Renal cortical epithelial cell (primary cell): ENCODE results near the gene KIF4A. TPM values are rescaled to one million over a fixed set of nuclear protein-coding genes. Genes with fewer than 3 reads are reported as not detected.

Experiments used
- DNase-seq: peaks from one replicate; pipeline ENCODE4 v3.0.0-alpha.2; 2011; ENCODE audit warnings: low read depth
- total RNA-seq: library from RNA; depleted of rRNA; stranded (reverse); fragments of >200 nt; gene quantifications from 2 replicates; pipeline ENCODE4 v1.2.3, GENCODE V29; 2014

KIF4A gene
- total RNA-seq, 1 donor from 2014 or later: 0.80 TPM

- no peak for DNase-seq
These were observed 149.1 kb downstream of the KIF4A start for GRCh38 chrX:70439016-70439415.

- DNase-seq: no peak
These were observed 152.3 kb downstream of the KIF4A start for GRCh38 chrX:70442224-70442623.

- DNase-seq: no peak
These were observed 154.5 kb downstream of the KIF4A start, which contains the start of gene DLG3 for GRCh38 chrX:70444326-70444945. Gene DLG3 (plus strand): TSS chrX:70444835. CDS start chrX:70445202, 367 bp downstream.

- DNase-seq: no peak
These were observed 155.2 kb downstream of the KIF4A start for GRCh38 chrX:70444946-70445656.

DNA sequence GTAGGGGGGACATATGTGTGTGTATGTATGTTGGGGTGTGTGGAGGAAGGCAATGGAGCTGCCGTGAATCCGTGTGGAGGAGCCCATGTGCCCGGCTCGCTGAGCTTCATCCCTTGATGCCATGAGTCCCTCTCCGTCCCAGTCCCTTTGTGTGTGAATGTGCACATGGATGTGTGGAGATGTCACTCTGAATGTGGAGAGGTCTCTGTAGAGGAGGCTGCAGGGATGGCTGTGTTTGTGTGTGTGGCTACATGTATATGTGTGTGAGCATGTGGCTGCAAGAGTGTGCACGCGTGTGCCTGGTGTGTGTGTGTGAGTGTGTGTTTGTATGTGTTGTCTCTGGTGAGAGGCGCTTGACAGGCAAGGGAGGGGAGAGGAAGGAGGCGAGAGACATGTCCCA is 156.0 kb downstream of the KIF4A start:
- DNase-seq: no peak

DNA sequence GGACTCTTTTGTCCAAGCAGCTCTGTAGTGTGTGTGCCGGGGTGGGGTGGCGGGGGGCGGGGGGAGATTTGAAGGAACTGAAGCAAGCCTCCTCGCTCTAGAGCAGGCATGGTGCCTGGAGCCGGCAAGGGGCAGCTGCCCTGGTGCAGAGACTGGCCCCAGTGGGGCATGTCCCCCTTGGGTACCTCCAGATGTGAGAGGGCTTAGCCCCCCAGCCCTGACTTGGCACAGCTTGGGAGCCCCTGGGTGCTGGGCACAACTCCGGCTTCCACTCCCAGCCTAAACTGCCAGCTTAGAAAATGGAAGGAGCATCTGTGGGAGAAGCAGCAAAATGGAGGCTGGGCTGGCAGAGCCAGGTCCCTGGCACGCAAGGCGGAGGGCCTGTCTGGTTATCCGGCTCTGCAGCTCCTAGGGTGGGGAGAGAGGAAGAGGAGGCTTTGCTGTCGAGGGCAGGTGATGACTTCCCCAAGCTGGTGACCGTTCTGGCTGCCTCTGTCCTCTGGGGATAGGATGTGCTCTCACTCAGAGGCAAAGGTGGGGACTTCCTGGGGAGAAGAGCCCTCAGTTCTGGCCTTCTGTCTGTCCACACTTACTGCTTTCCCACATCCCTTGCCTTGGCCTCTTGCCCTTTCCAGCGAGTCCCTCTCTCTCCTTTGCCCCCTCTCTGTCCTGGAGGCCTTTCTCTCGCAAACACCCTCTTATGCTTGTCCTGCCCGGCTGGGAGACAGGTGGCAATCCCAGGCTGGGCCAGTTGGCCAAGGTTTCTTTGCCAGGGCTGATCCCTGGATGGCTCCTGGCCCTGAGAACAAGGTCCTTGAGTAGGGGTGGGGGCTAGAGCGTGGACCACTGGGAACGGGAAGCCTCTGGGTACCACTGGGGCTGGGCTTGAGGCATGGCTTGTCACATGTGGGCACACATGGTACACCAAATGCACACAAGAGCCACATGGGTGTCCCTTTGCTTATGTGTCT is 156.8 kb downstream of the KIF4A start:
- DNase-seq: no peak

- no peak for DNase-seq
These were observed 159.6 kb downstream of the KIF4A start for GRCh38 chrX:70449457-70449966.

DNA sequence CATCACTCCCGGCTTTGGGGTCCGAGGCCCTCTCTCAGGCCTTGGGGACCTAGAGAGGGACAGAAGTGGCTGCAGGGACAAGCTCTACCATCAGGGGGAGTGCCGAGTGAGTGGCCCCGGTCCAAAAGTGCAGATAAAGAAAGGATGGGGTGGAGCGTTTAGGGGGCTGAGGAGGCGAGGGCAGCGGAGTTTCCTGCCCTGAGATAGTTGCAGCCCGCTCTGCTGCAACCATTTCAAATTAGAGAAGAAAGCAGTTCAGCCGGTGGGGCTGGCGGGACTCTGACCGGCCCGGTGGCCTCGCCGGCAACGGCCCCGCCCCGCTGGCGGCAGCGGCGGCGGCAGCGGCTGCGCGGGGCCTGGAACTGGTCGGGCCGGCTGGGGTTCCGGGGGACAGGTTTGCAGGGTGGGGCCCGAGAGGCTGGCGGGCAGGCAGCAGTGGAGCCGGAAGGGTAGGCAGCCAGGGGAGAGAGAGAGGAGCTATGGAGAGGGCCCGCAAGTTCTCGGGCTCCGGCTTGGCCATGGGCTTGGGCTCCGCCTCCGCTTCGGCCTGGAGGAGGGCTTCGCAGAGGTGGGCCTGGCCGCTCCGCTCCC is 162.3 kb downstream of the KIF4A start:
- no peak for DNase-seq

GRCh38 chrX:70453024-70453618 is 163.2 kb downstream of the KIF4A start:
- DNase-seq: no peak

GRCh38 chrX:70454441-70455365 is 164.8 kb downstream of the KIF4A start:
- peak; percentile 73 for DNase-seq

GRCh38 chrX:70455366-70456202 is 165.7 kb downstream of the KIF4A start:
- peak; percentile 17 for DNase-seq

- no peak for DNase-seq
These were observed 166.4 kb downstream of the KIF4A start for GRCh38 chrX:70456256-70456655.

DNA sequence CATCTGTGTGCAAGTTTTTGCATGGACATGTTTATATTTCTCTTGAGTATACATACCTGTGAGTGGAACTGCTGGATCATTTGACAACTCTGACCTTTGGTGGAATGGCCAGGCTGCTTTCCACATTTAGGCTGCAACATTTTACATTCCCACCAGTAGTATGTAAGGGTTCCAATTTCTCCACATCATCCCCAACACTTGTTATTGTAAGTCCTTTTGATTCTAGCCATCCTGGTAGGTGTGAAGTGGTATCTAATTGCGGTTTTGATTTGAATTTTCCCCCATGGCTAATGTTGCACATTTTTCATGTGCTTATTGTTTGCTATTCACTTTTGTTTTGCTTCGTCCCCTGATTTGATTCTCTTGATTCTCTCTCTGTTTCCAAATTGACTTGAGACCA is 171.1 kb downstream of the KIF4A start:
- no peak for DNase-seq

- DNase-seq: no peak
These were observed 174.1 kb downstream of the KIF4A start for GRCh38 chrX:70464051-70464450.

DNA sequence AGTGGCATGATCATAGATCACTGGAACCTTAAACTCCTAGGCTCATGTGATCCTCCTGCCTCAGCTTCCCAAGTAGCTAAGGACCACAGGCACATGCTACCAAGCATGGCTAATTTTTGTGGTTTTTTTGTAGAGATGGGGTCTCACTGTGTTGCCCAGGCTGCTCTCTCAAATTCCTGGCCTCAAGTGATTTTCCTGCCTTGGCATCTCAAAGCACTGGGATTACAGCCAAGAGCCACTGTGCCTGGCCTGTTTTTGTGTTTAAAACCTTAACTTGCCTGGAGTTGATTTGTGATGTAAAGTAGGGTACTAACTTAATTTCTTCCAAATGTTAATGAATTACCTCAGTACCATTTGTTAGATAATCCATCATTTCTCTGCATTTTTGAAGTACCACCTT is 177.1 kb downstream of the KIF4A start:
- DNase-seq: no peak

GRCh38 chrX:70468709-70469108 is 178.8 kb downstream of the KIF4A start:
- no peak for DNase-seq
